HepG2 (cell line): ENCODE measurements around the gene LARP7.

Experiments used
- KLF13 ChIP-seq: sonication (generic); formaldehyde crosslinking; IDR thresholded peaks from 2 replicates; pipeline ENCODE4 v1.4.0; 2020; ENCODE audit warnings: mild to moderate bottlenecking, missing genetic modification reagents
- NFYB ChIP-seq: sonication (generic); formaldehyde crosslinking; IDR thresholded peaks from 2 replicates; pipeline ENCODE4 v1.4.0; 2020; ENCODE audit warnings: missing genetic modification reagents
- POLR2A ChIP-seq, 2 experiments: IDR thresholded peaks; 2 replicates each; pipeline ENCODE4 v1.6.1; 2011; ENCODE audit warnings: low read depth in 2 of 2, low read length in 2 of 2, mild to moderate bottlenecking in 1 of 2, moderate library complexity in 1 of 2; ENCODE audit not compliant: insufficient read depth in 1 of 2
- POLR2G ChIP-seq: fragments of 200-400 bp; formaldehyde crosslinking; IDR thresholded peaks from 2 replicates; pipeline ENCODE4 v1.6.1; 2018; ENCODE audit warnings: mild to moderate bottlenecking, low read depth, low read length, moderate library complexity
- TEAD2 ChIP-seq: sonication (generic); formaldehyde crosslinking; IDR thresholded peaks from 2 replicates; pipeline ENCODE4 v1.9.0; 2021; ENCODE audit warnings: missing genetic modification reagents
- ZNF282 ChIP-seq: fragments of 450-650 bp; IDR thresholded peaks from 2 replicates; pipeline ENCODE4 v1.6.1; 2018; ENCODE audit not compliant: partially characterized antibody
- ZNF441 ChIP-seq: sonication (generic); formaldehyde crosslinking; IDR thresholded peaks from 2 replicates; pipeline ENCODE4 v1.7.0; 2021; ENCODE audit warnings: missing genetic modification reagents, borderline replicate concordance
- ZNF792 ChIP-seq: IDR thresholded peaks from 2 replicates; pipeline ENCODE4 v1.6.1; 2016
- TF ChIP-seq, protein P1 (sequence below): sonication (generic); formaldehyde crosslinking; IDR thresholded peaks from 2 replicates; pipeline ENCODE4 v1.4.0; 2020; ENCODE audit warnings: missing genetic modification reagents
- TF ChIP-seq, protein P2 (sequence below): IDR thresholded peaks from 2 replicates; pipeline ENCODE4 v1.6.1; 2016; ENCODE audit warnings: missing genetic modification reagents, missing compliant biosample characterization
- TF ChIP-seq, protein P3 (sequence below): sonication (generic); formaldehyde crosslinking; IDR thresholded peaks from 2 replicates; pipeline ENCODE4 v1.5.0; 2020; ENCODE audit warnings: mild to moderate bottlenecking, missing genetic modification reagents, moderate library complexity

DNA sequence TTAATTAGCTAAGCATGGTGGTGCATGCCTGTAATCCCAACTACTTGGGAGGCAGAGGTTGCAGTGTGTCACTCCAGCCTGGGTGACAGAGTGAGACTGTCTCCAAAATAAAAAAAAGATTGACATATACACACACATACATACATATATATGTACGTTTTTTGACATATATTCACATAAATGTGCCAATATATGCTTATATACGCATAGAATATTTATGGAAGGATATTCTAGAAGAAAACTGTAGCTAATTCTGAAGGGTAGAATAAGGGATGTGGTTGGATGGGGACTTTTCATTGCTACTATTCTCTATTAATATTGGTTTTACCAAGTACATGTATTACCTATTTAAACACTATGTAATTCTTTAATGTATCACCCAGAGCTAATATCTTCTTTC is 20.0 kb upstream of the LARP7 start:
- TF ChIP-seq, protein P1, sequence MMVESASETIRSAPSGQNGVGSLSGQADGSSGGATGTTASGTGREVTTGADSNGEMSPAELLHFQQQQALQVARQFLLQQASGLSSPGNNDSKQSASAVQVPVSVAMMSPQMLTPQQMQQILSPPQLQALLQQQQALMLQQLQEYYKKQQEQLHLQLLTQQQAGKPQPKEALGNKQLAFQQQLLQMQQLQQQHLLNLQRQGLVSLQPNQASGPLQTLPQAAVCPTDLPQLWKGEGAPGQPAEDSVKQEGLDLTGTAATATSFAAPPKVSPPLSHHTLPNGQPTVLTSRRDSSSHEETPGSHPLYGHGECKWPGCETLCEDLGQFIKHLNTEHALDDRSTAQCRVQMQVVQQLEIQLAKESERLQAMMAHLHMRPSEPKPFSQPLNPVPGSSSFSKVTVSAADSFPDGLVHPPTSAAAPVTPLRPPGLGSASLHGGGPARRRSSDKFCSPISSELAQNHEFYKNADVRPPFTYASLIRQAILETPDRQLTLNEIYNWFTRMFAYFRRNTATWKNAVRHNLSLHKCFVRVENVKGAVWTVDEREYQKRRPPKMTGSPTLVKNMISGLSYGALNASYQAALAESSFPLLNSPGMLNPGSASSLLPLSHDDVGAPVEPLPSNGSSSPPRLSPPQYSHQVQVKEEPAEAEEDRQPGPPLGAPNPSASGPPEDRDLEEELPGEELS = no peak
- no peak for TF ChIP-seq POLR2G
- TF ChIP-seq, protein P2, sequence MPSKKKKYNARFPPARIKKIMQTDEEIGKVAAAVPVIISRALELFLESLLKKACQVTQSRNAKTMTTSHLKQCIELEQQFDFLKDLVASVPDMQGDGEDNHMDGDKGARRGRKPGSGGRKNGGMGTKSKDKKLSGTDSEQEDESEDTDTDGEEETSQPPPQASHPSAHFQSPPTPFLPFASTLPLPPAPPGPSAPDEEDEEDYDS (CRISPR knock-in tag) = no peak
- TF ChIP-seq POLR2A (IDR thresholded peaks at IDR 0.05; ENCODE audit: insufficient read depth in 1 of 2, low read depth in 2 of 2, low read length in 2 of 2) = no peak
- no peak for TF ChIP-seq KLF13
- TF ChIP-seq NFYB (CRISPR knock-in tag) = no peak
- TF ChIP-seq, protein P3, sequence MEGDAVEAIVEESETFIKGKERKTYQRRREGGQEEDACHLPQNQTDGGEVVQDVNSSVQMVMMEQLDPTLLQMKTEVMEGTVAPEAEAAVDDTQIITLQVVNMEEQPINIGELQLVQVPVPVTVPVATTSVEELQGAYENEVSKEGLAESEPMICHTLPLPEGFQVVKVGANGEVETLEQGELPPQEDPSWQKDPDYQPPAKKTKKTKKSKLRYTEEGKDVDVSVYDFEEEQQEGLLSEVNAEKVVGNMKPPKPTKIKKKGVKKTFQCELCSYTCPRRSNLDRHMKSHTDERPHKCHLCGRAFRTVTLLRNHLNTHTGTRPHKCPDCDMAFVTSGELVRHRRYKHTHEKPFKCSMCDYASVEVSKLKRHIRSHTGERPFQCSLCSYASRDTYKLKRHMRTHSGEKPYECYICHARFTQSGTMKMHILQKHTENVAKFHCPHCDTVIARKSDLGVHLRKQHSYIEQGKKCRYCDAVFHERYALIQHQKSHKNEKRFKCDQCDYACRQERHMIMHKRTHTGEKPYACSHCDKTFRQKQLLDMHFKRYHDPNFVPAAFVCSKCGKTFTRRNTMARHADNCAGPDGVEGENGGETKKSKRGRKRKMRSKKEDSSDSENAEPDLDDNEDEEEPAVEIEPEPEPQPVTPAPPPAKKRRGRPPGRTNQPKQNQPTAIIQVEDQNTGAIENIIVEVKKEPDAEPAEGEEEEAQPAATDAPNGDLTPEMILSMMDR (CRISPR knock-in tag) = no peak
- no peak for TF ChIP-seq ZNF792 (CRISPR knock-in tag)
- no peak for TF ChIP-seq ZNF282
- no peak for TF ChIP-seq ZNF441
- no peak for TF ChIP-seq TEAD2
